OCI-LY3 (cell line): ENCODE results near the gene WTAP.
"Not testable (repeated sequence)": the region's sequence is repeated elsewhere in the genome, so short reads cannot be mapped to it uniquely, and the experiment has no call there.

Experiments
- H2AFZ ChIP-seq: fragments of 200-600, 300-600 bp; shearing (Covaris generic); 2 replicates; pipeline ENCODE4 v1.6.0; 2014; ENCODE audit warnings: antibody characterized with exemption, low read depth, low read length
- H3K27ac ChIP-seq: fragments of 200-600, 300-600 bp; sonication (generic); 2 replicates; pipeline ENCODE4 v1.5.1; 2014; ENCODE audit warnings: mild to moderate bottlenecking, low read length, moderate library complexity, mixed read lengths
- H3K27me3 ChIP-seq: fragments of 200-600, 300-600 bp; sonication (generic); 2 replicates; pipeline ENCODE4 v1.6.1; 2014; ENCODE audit warnings: low read depth, low read length, mixed read lengths
- H3K36me3 ChIP-seq: fragments of 200-600, 300-600 bp; sonication (generic); replicated peaks from 2 replicates; pipeline ENCODE3; 2014; ENCODE audit warnings: low read depth, low read length, mixed read lengths
- H3K4me1 ChIP-seq: fragments of 300-600, 200-600 bp; sonication (generic); 2 replicates; pipeline ENCODE4 v1.6.1; 2014; ENCODE audit warnings: low read length, mixed read lengths
- H3K4me2 ChIP-seq: fragments of 200-600, 300-600 bp; sonication (generic); 2 replicates; pipeline ENCODE4 v1.6.1; 2014; ENCODE audit warnings: low read length, mixed read lengths
- H3K4me3 ChIP-seq: fragments of 300-600, 200-600 bp; sonication (generic); 2 replicates; pipeline ENCODE4 v1.5.1; 2014; ENCODE audit warnings: antibody characterized with exemption, mild to moderate bottlenecking, low read length, moderate library complexity
- H3K79me2 ChIP-seq: fragments of 300-600, 200-600 bp; shearing (Covaris generic); 2 replicates; pipeline ENCODE4 v1.6.1; 2014; ENCODE audit warnings: mild to moderate bottlenecking, low read length, mixed read lengths
- H3K9ac ChIP-seq: fragments of 300-600, 200-600 bp; shearing (Covaris generic); 2 replicates; pipeline ENCODE4 v1.6.0; 2014; ENCODE audit warnings: mild to moderate bottlenecking, low read length, moderate library complexity
- H3K9me3 ChIP-seq: fragments of 200-600, 300-600 bp; shearing (Covaris generic); 2 replicates; pipeline ENCODE4 v1.6.1; 2014; ENCODE audit warnings: low read length, mixed read lengths; ENCODE audit not compliant: insufficient read depth
- H4K20me1 ChIP-seq: fragments of 200-600, 300-600 bp; sonication (generic); 2 replicates; pipeline ENCODE4 v1.6.1; 2016; ENCODE audit warnings: low read length, mixed read lengths; ENCODE audit not compliant: insufficient read depth
- EZH2phosphoT487 ChIP-seq: fragments of 200-600 bp; shearing (Covaris generic); IDR thresholded peaks from 2 replicates; pipeline ENCODE4 v1.6.1; 2018; ENCODE audit warnings: antibody characterized with exemption, mixed run types, low read depth
- TF ChIP-seq, protein P1 (sequence below): fragments of 200-600, 300-600 bp; sonication (generic); IDR thresholded peaks from 2 replicates; pipeline ENCODE4 v1.5.1; 2014; ENCODE audit warnings: antibody characterized with exemption, low read length, low read depth

WTAP gene

DNA sequence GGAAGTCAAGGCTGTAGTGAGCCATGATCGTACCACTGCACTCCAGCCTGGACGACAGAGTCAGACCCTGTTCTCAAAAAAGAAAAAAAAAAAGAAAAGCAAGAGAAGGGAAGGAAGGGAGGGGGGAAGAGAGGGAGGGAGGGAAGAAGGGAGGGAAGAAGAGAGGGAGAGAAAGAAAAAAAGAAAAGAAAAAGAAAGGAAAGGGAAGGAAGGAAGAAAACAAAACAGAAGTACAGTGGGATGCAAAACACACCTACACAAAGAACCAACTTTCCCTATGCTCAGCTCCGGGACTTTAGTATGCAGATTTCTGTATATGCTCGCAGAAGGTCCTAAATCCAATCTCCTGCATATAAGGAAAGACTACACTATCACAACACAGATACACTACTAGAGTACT lies 2.5 kb upstream of the WTAP start:
- TF ChIP-seq, protein P1, sequence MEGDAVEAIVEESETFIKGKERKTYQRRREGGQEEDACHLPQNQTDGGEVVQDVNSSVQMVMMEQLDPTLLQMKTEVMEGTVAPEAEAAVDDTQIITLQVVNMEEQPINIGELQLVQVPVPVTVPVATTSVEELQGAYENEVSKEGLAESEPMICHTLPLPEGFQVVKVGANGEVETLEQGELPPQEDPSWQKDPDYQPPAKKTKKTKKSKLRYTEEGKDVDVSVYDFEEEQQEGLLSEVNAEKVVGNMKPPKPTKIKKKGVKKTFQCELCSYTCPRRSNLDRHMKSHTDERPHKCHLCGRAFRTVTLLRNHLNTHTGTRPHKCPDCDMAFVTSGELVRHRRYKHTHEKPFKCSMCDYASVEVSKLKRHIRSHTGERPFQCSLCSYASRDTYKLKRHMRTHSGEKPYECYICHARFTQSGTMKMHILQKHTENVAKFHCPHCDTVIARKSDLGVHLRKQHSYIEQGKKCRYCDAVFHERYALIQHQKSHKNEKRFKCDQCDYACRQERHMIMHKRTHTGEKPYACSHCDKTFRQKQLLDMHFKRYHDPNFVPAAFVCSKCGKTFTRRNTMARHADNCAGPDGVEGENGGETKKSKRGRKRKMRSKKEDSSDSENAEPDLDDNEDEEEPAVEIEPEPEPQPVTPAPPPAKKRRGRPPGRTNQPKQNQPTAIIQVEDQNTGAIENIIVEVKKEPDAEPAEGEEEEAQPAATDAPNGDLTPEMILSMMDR = no peak
- TF ChIP-seq EZH2phosphoT487 = no peak
- no peak overlapping the region for H3K27ac ChIP-seq
- no peaks in the 10 kb centered on the region for H3K9me3 ChIP-seq
- peaks cover 5% of the 10 kb centered on the region for H3K4me1 ChIP-seq
- no peaks in the 10 kb centered on the region for H3K27me3 ChIP-seq
- no peak overlapping the region for H2AFZ ChIP-seq
- H3K9ac ChIP-seq = no peak overlapping the region
- no peak overlapping the region for H3K4me2 ChIP-seq
- peaks cover 72% of the 10 kb centered on the region for H3K79me2 ChIP-seq
- H4K20me1 ChIP-seq = peaks cover 19% of the 10 kb centered on the region
- no peaks in the 10 kb centered on the region for H3K36me3 ChIP-seq
- H3K4me3 ChIP-seq = no peak overlapping the region

DNA sequence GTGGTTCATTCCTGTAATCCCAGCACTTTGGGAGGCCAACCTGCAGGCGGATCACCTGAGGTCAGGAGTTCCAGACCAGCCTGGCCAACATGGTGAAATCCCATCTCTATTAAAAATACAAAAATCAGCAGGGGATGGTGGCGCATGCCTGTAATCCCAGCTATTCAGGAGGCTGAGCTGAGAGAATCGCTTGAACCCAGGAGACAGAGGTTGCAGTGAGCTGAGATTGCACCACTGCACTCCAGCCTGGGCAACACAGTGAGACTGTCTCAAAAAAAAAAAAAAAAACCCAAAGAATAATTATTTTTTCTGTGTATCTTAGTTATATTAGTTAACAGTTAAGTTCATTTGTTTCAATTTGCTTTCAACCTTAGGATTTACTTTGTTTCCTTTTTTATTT lies 2.1 kb upstream of the WTAP start:
- not testable (repeated sequence) for H3K9me3 ChIP-seq, H2AFZ ChIP-seq, H3K27ac ChIP-seq, H3K36me3 ChIP-seq, H3K4me3 ChIP-seq, H3K4me1 ChIP-seq, H3K27me3 ChIP-seq
- peak overlapping the region; percentile 99; the same call in 1 of the 2 replicates for H3K4me2 ChIP-seq
- H4K20me1 ChIP-seq = peaks cover 23% of the 10 kb centered on the region
- H3K9ac ChIP-seq = peak overlapping the region; percentile 98; the same call in 1 of the 2 replicates
- H3K79me2 ChIP-seq = peaks cover 76% of the 10 kb centered on the region

DNA sequence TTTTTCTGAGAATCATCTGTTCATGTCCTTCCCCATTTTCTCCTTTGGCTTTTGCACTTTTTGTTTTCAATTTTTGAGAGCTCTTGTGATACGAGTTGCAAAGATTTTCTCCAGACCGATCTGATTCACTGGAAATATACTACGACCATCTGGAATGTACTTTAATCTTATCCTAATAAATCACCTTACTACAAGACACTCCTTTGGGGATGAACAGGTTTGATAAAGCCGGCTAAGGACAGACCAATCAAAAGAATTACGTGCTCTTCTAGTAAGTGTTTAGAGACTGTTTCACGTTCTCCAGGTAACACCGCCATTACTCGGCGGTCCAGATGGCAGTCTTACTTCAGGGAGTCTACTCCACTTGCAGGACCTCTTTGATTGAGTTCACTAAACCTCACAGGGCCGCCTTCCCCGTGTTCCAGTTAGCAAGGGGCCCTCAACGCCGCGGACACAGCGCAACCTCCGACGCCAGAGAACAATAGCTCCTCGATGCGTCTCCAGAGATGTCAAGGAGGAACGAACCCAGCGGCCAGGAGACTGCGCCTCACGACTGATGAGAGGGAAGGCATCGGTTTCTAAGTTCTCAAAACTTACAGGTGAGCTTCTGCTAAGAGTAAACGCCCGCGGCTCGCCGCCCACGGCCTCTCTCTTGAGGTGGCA lies 920 bp upstream of the WTAP start:
- peaks cover 13% of the 10 kb centered on the region for H3K4me1 ChIP-seq
- H3K36me3 ChIP-seq = peaks cover 7% of the 10 kb centered on the region
- no peak for TF ChIP-seq EZH2phosphoT487
- TF ChIP-seq, protein P1 = no peak
- H2AFZ ChIP-seq = peak overlapping the region; percentile 62; the same call in 1 of the 2 replicates
- peak overlapping the region; percentile 97 for H3K27ac ChIP-seq
- peak overlapping the region; percentile 99 for H3K4me2 ChIP-seq
- H4K20me1 ChIP-seq = peaks cover 35% of the 10 kb centered on the region
- H3K27me3 ChIP-seq = no peaks in the 10 kb centered on the region
- H3K4me3 ChIP-seq = peak overlapping the region; percentile 100
- no peaks in the 10 kb centered on the region for H3K9me3 ChIP-seq
- peak overlapping the region; percentile 98 for H3K9ac ChIP-seq
- peaks cover 88% of the 10 kb centered on the region for H3K79me2 ChIP-seq

DNA sequence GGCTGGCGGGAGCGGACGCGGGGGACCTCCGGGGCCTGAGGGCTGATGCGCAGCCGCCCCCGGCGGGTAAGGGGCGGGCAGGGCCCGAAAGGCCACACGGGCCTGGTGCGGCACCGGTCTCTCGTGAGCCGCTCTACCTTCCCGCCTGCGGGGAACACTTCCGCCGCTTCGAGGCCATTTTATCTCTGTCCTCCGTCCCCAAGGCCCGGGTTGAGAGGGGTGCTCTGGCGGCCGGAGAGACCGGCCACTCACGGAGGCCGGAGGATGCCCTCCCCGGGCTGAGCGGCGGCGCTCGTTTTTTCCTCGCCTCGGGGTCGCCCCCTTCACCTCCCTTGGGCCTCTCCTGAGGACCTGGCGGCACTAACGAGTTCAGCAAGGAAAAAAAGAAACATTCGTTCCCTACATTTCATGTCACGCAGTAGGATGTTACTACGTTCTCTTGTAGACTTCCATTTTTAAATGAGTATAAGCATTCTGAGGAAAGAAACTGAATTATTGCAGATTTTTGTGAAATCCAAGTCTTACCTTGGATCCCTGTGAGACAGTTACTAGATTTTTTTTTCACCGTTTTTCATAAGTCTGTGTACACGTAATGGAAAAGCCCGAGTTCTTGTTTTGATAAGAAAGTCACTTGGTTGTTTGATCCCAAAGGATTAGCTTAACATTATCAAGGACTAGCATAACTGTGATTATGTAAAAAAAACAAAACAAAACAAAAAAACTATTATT lies 575 bp downstream of the WTAP start:
- Histone ChIP-seq H3K36me3 (peaks cover 11% of the 10 kb centered on the region), H3K4me1 (peaks cover 16% of the 10 kb centered on the region), H4K20me1 (peaks cover 47% of the 10 kb centered on the region), H3K4me2 (peak overlapping the region; percentile 92), H2AFZ (no peak overlapping the region), H3K27ac (peak overlapping the region; percentile 97), H3K9ac (peak overlapping the region; percentile 98), H3K9me3 (no peaks in the 10 kb centered on the region), H3K4me3 (peak overlapping the region; percentile 100), H3K79me2 (peaks cover 94% of the 10 kb centered on the region), H3K27me3 (no peaks in the 10 kb centered on the region)
- TF ChIP-seq, protein P1 = no peak
- no peak for TF ChIP-seq EZH2phosphoT487
